SKM-1 treated with dmso at 0.1 percent for 144 hours (cell line): ENCODE results near the gene CDCA3.

Experiments
- DNase-seq: peaks from one replicate; lab custom pipeline; 2025; ENCODE audit not compliant: unreplicated experiment; lab: John Stamatoyannopoulos, UW

The CDCA3 gene

DNA sequence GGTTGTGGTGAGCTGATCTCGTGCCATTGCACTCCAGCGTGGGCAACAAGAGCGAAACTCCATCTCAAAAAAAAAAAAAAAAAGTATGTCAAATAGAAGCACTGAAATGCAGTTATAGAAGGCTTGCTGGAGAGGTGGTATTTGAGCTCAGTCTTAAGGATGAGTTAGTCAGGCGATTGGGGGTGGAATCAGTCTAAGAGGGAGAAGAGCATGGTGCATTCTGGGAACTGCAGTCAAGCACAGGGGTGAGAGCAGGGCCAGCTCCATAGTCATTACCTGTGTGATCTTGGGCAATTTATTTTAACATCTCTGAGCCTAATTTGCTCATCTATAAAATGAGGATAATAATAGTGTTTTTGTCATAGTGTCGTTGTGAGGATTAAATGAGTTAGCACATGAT lies 16.2 kb downstream of the CDCA3 start:
- no peak for DNase-seq

DNA sequence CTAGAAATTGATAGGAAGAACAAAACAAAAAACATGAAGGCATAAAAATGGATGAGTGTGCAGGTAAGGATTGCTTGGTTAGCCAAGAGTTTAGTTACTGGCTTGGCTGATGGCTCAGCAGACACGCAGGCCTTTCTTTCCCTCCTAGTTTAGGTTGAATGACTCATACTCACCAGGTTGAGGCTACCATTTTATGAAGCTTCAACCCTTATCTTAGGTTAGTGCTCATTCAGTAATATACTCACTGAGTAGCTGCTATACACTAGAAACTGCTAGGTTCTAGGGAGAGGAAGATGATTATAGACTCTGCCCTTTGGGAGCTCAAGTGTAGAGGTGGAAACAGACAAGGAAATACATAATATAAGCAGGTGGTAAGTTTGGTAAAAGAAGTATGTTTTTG lies 16.8 kb downstream of the CDCA3 start:
- DNase-seq = no peak

DNA sequence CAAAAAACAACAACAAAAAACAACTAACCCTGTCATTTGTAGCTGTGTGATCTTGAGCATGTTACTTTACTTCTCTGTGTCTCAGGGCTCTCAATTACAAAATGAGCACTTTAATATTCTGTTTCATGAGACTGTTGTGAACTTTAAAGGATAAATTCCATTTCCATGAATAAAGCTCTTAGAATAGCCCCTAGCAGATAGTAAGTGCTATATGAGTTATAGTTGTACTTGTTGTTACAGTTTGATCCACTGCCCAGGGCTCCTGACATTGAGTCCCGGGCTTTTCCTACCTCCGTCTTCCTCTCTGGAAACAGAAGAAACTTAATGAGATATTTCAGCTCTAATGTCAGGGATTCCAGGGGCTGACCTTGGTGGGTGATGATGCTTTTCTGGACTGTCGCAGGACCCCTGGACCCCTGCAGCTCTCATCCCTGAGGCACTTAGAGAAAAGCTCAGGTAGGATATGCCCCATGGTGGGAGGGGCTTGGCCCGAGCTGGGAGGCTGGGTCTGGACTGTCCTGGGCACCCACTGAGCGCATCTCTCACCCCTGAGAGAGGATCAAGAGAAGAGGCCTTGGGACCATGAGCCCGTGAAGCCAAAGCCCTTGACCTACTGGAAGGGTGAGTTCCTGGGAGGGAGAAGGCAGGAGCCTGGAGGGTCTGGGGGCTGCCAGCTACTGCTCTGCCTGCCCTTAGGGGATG lies 17.7 kb downstream of the CDCA3 start:
- no peak for DNase-seq

DNA sequence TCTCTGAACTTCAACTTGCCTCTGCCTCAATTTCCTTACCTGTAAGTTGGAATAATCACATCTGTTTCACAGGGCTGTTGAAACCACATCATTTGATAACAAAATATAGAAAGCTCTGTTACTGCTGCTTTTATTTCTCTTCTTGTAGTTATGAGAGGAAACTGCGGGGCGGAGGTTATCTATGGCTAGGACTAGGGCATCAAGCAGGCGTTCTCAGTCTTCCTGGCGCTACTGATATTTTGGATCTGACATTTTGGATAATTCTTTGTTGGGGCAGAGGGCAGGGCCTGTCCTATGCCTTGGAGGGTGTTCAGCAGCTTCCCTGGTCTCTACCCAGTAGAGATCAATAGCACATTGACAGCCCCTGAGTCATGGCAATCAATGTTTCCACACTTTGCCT lies 19.0 kb downstream of the CDCA3 start:
- DNase-seq = no peak

DNA sequence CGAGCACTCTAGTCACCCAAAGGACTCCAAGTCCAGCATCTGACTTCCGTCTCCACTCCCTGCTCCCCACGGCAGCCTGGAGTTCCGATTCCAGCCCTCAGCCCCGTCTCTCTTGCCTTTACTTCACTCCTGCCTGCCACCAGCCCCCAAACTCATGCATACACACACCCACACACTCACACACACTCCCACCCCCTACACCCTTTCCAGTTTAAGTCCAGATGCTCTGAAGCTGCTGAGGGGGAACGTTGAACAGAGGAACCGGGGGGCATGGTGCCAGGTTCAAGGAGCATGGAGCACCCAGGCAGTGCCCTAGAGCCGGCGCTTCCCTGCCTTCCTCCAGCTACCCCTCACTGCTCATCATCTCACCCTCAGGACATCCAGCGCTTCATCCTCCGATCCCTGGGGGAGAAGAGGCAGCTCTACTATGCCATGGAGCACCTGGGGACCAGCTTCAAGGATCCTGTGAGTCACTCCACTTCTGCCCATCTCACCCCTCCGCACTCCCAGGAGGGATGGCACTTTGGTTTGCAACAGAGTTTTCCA lies 19.6 kb downstream of the CDCA3 start:
- no peak for DNase-seq

DNA sequence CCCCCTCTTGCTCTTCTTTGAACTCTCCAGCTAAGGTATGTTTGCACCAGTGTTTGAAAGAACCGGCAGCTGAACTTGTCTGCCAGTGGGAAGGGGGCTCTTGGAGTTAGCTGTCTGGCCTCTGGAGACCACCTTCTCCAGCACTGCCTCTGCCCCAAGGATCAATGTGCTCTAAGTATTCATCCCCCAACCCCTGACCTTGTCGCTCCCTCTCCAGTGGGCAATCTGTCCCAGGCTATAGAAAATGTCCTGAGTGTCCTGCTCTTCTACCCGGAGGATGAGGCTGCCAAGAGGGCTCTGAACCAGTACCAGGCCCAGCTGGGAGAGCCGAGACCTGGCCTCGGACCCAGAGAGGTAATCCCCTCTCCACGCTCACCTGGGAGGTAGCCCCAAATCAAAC lies 20.1 kb downstream of the CDCA3 start:
- no peak for DNase-seq

DNA sequence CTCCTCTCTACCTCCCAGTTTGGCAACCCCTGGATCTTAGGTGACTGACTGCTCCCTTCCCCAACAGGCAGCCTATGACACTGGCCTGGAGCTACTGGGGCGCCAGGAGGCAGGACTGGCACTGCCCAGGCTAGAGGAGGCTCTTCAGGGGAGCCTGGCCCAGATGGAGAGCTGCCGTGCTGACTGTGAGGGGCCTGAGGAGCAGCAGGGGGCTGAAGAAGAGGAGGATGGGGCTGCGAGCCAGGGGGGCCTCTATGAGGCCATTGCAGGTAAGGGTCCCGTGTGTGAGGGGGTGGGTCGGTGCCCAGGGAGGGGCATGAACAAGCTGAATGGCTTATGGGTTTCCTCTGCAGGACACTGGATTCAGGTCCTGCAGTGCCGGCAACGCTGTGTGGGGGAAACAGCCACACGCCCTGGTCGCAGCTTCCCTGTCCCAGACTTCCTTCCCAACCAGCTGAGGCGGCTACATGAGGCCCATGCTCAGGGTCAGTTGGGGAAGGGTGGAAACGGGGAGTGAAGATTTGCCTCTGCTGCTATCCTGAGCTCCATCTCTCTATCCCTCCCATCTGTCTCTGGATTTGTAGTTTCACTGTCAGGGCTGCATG lies 20.7 kb downstream of the CDCA3 start:
- no peak for DNase-seq

DNA sequence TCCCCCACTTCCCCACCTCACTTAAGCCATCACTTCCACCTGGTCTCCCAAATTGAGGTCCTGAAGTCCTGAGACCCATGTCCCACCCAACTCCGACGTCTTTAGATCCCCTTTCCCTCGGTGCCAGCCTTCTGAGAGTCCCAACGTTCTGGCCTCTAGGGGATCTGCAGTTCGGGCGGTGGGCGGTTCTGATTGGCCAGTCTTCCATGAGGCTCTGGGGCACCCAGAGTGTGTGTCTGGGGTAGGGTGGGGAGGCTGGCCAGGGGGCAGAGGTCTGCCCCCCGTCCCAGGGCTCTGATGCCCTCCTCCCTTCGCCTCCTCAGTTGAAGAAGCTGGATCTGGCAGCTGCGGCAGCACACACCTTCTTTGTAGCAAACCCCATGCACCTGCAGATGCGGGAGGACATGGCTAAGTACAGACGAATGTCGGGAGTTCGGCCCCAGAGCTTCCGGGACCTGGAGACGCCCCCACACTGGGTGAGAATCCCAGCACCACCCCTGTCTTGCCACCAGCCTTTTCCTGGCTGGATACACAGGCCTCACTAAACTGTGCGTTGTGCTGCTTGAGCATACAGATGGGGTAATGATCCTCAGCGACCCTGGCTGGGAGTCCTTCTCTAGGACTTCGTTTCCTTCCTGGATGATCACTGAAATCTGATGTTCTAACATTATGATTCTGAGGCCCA lies 21.4 kb downstream of the CDCA3 start:
- DNase-seq = no peak

DNA sequence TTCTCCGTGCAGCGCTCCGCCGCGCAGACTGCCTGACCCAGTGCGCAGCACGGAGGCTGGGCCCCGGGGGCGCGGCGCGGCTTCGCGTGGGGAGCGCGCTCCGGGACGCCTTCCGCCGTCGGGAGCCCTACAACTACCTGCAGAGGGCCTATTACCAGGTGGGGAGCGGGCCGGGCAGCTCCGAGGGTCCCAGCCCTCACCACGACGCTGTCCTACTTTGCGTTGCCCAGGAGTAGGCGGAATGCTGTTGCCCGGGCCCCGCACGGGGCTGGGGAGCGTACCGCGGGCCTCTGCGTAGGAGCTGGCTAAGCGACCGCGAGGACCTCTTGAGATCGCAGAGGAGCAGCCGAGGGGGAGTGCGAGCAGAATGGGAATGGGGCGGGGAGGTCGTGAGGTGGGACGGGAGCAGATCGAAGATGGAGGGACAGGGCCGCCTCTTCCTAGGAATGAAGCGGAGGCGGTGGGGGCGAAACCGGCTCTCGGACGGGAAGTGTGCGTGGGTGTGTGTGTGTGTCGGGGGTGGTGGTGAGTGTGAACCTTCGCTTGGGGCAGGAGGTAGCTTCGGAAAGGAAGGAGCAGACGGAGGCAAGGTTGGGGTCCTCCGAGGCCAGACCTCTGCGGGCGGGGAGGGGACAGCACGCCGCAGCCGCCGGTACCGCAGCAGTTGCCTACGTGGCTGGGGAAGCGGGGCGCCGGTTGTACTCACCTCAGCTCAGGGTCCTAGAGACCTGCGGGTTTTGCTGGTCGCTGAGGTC lies 22.1 kb downstream of the CDCA3 start:
- peak; percentile 22 for DNase-seq

DNA sequence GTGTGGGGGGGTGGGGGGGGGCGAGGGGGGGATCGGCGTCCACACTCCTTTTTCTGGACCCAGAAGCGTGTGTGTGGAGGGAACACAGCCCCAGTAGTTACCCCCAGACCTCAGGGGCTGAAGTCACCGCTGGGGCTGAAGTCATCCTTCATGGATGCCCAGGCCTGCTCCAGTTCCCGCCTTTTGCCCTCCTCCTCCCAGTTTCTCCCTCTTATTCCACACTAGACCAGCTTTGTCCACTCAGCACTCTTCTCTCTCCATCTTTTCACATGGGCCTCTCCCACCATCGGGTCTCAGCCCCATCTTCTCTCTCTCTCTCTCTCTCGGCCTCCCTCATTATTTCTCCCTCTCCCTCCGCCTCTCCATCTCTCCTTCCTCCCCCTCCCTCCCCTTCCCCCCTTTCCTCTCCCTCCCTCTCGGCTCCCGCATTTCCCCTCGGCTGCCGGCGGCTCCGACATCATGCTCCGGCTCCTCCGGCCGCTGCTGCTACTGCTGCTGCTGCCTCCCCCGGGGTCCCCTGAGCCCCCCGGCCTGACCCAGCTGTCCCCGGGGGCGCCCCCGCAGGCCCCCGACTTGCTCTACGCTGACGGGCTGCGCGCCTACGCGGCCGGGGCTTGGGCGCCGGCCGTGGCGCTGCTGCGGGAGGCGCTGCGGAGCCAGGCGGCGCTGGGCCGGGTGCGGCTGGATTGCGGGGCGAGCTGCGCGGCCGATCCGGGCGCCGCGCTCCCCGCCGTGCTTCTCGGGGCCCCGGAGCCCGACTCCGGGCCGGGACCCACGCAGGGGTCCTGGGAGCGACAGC lies 22.9 kb downstream of the CDCA3 start, which contains the start of gene P3H3:
TSS of gene P3H3 (plus strand) at position 426 of the 799 bp plus-strand sequence. CDS start at position 460, 34 bp downstream.
- no peak for DNase-seq

DNA sequence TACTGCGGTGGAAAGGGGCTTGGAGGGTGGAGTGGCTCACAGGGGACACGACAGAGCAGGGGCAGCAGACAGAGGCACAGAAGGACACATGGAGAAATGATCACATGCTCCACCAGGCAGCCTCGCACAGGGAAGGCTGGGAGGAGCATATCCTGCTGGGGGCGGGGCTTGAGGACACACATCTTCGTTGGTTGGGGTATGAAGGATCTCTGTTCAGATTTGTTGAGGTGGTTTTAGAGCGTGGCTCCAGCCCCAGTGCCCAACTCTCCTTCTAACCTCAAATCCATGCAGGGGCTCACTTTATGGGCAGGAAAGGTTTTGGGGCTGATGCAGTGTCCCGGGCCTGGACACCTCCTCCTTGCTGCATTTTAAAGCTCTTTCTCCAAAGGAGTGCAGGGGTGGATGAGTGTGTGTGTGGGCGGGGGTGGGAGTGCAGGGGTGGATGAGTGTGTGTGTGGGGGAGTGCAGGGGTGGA lies 23.6 kb downstream of the CDCA3 start:
- DNase-seq = peak; percentile 10

DNA sequence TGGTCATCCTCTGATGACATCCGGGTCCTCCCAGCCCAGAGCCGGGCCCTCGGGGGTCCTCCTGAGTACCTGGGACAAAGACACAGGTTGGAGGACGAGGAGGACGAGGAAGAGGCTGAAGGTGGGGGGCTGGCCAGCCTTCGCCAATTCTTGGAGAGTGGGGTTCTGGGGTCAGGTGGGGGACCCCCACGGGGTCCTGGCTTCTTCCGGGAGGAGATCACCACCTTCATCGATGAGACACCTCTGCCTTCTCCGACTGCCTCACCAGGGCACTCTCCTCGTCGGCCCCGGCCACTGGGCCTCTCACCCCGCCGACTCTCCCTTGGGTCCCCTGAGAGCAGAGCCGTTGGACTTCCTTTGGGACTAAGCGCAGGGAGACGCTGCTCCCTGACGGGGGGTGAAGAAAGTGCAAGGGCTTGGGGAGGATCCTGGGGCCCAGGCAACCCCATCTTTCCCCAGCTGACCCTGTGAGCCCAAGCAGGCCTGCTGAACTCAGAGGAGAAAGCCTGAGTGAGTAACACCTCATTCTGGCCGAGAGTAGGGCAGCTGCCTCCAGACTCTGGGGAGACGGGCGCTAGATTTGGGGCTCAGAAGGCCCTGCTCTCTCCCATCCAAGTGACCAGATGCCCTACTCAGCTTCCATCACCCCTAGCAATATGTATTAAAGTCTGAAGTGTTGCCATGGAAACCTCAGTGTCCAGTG lies 24.2 kb downstream of the CDCA3 start:
- DNase-seq = no peak

DNA sequence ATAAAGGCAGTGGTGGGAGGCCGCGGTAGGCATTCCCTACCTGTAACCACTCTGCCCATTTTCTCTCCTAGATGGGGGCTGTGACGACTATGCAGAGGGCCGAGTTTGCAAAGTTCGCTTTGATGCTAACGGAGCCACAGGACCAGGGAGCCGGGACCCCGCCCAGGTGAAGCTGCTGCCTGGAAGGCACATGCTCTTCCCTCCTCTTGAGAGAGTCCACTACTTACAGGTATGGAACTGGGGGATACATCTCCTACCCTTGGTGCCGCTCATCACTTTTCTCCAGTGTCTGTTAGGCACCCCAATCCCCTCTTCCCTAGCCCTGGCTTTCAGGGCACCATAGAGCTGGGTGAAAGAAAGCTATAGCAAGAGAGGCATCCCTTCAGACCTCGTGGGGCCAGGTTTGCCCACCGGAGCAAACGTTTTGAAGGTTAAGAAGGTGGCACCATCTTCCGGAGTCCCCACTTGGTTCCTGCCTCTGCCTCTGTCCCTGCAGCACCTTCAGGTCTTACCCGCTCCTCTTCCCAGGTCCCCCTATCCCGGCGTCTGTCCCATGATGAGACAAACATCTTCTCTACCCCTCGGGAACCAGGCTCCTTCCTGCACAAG lies 24.9 kb downstream of the CDCA3 start:
- DNase-seq = no peak

DNA sequence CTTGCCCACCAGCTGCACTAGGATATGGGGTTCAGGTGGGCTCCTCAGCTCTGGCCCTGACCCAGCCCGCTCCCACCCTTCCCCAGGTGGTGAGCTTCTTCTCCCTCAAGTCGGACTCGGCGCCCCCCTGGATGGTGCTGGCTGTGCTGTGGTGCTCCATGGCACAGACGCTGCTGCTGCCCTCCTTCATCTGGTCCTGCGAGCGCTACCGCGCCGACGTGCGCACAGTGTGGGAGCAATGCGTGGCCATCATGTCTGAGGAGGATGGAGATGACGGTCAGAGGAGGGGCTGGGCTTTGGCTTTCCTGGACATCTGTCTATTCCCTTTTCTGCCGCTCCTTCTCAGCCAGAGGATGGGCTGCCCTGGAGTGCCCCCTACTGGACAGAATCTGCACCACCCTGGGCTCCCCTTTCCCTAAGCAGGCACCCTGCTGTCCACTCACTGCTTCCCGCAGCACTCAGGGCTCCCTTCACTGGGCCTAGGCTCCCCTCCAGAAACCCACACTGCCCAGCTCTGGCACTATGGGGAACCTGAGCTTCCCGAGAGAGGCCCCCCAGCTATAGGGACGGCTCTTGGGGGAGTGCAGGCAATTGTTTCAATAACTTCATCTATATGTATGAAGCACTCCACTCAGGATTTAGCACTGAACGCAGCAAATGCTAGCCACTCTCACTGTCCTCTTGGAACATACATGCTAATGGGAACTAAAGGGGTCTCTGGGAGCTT lies 25.5 kb downstream of the CDCA3 start:
- DNase-seq = peak; percentile 17

DNA sequence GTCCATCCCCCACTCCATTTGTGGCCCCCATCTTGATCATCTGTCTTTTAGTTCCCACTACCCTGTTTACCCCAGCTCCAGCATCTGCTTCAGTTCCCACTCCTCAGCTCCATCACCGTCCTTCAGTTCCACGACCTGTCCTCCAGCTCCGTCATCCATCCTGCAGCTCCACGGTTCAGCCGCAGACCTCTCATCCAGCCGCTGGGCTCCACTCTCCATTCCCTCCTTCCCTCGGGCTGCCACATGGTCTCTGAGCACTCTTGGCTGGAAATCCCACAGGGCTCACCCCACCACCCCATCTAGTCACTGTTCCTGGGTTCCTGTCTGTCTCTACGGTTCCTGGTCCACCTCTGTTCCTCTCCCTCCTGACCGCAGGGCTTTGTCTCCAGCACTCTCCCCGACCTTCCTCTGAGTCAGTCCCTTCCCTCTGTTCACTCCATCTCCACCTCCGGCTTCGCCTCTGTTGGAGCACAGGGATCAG lies 26.1 kb downstream of the CDCA3 start:
- no peak for DNase-seq

DNA sequence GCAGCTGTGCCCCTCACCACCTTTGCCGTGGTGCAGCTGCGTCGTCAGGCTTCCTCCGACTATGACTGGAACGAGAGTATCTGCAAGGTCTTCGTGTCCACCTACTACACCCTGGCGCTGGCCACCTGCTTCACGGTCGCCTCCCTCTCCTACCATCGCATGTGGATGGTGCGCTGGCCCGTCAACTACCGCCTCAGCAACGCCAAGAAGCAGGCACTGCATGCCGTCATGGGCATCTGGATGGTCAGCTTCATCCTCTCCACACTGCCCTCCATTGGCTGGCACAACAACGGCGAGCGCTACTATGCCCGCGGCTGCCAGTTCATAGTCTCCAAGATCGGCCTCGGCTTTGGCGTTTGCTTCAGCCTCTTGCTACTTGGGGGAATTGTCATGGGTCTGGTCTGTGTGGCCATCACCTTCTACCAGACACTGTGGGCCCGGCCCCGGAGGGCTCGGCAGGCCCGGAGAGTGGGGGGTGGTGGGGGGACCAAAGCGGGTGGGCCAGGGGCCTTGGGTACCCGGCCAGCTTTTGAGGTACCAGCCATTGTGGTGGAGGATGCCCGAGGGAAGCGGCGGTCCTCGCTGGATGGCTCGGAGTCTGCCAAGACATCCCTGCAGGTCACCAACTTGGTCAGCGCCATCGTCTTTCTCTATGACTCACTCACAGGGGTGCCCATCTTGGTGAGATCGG lies 26.9 kb downstream of the CDCA3 start:
- DNase-seq = no peak

DNA sequence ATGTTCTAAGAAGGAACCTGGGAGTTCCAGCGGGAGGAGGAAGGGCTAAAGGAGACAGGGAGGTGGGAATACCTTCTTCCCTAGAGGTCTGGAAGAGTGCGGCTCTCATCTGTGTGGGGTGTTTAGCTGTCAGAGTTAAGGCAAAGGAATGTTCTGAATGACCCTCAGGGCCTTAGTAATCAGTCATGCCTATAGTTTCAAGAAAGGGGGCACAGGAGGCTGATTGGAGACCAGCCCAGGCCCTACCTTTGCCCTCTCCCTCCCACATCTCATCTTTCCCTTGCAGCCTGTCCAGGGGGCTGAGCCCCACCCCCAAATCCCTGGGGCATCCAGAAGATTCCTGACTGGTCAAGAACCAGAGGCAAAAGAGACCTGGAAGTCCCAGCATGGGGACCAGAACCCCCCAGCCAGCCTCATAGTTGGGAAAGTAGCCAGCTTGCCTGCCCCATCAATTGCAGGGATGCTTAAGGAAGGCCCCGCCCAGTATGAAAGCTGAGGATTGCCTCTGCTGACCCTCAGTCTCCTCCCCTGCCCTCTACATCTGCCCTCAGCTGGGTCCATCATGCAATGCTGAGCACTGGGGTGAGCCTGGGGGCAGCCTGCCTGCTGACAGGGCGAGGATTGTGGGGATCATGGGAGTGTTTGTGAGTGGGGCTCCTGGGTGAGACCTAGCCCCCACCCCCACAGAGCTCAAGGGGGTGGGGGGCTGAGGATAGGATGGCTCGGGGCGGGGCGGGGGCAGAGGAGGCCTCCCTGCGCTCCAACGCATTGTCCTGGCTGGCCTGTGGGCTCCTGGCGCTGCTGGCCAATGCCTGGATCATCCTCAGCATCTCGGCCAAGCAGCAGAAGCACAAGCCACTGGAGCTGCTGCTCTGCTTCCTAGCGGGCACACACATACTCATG lies 27.7 kb downstream of the CDCA3 start:
- DNase-seq = no peak
